HPDE6-E6E7 (cell line): ENCODE data around the gene ACSL6.

Source experiments
- DNase-seq: peaks from one replicate; pipeline ENCODE4 v3.0.0; 2011; ENCODE audit warnings: missing footprints; ENCODE audit errors: extremely low spot score

The ACSL6 gene

GRCh38 chr5:131979816-131980215, 31.6 kb downstream of the ACSL6 start:
- DNase-seq = no peak

- DNase-seq = no peak
These were observed 34.2 kb downstream of the ACSL6 start for GRCh38 chr5:131977212-131977604.

GRCh38 chr5:131976414-131977211, 34.8 kb downstream of the ACSL6 start:
- no peak for DNase-seq

GRCh38 chr5:131974956-131975726, 36.3 kb downstream of the ACSL6 start:
- no peak for DNase-seq

- DNase-seq = no peak
These were observed 36.9 kb downstream of the ACSL6 start for GRCh38 chr5:131974622-131974955.

- DNase-seq = no peak
These were observed 37.4 kb downstream of the ACSL6 start for GRCh38 chr5:131974016-131974415.

- no peak for DNase-seq
These were observed 38.3 kb downstream of the ACSL6 start for GRCh38 chr5:131973089-131973712.

GRCh38 chr5:131968396-131968954, 43.0 kb downstream of the ACSL6 start:
- no peak for DNase-seq

GRCh38 chr5:131966551-131966950, 44.9 kb downstream of the ACSL6 start:
- DNase-seq = no peak

GRCh38 chr5:131965826-131966415, 45.5 kb downstream of the ACSL6 start:
- DNase-seq = no peak

GRCh38 chr5:131959906-131960305, 51.6 kb downstream of the ACSL6 start:
- no peak for DNase-seq

- DNase-seq = no peak
These were observed 52.3 kb downstream of the ACSL6 start for GRCh38 chr5:131959136-131959535.

GRCh38 chr5:131957721-131958441, 53.6 kb downstream of the ACSL6 start:
- no peak for DNase-seq

- DNase-seq = no peak
These were observed 57.5 kb downstream of the ACSL6 start for GRCh38 chr5:131953969-131954368.

GRCh38 chr5:131952301-131952857, 59.1 kb downstream of the ACSL6 start:
- no peak for DNase-seq

GRCh38 chr5:131950706-131951105, 60.8 kb downstream of the ACSL6 start:
- DNase-seq = no peak

- DNase-seq = no peak
These were observed 64.0 kb downstream of the ACSL6 start for GRCh38 chr5:131947445-131947844.

GRCh38 chr5:131945551-131946168, 65.8 kb downstream of the ACSL6 start, which contains the start of gene MEIKIN:
TSS of gene MEIKIN (minus strand) at chr5:131945663. CDS start at chr5:131945505, 158 bp downstream.
- no peak for DNase-seq

GRCh38 chr5:131944702-131945550, 66.5 kb downstream of the ACSL6 start:
- no peak for DNase-seq

GRCh38 chr5:131943916-131944315, 67.5 kb downstream of the ACSL6 start:
- DNase-seq = no peak
